ENCODE results near the gene ALDH1L1.

The ALDH1L1 gene

DNA sequence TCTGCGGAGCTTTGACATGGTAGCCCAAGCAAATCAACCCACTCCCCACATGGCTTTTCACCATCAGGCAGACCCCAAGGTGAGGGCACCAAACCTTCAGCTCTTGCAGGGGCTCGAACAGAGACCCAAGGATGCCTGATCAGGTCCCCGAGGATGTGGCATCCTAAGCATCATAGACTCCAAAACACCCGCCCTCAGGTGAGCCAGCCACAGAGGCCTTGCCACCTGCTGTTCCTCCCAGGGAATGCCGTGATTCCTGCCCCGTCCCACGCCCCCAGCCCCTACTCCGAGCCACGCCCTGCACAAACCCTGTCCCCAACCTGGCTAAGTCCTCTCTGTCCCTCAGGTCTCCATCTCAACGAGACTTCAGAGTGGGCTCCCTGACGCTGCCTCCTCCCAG is 61.8 kb downstream of the ALDH1L1 start:
- DNase-seq (ENCODE audit: low read depth) = no peak

DNA sequence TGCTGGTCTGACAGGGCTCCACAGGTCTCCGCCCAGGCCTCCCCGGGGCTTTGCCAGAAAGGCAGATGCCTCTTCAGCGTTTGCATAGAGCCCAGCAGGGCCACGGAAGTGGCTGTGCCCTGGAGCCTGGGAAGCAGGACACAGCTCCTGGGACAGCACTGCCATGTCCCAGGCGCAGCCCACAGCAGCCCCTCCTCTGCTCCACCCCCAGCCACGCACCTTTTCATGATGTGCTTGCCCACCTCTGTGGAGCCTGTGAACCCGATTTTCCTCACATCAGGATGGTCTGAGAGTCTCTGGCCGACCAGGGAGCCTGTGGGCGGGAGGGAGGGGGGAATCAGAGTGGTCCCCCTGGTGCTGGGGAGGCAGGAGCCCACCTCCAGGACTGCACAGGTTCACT is 62.6 kb downstream of the ALDH1L1 start:
- no peak for DNase-seq (ENCODE audit: low read depth)

DNA sequence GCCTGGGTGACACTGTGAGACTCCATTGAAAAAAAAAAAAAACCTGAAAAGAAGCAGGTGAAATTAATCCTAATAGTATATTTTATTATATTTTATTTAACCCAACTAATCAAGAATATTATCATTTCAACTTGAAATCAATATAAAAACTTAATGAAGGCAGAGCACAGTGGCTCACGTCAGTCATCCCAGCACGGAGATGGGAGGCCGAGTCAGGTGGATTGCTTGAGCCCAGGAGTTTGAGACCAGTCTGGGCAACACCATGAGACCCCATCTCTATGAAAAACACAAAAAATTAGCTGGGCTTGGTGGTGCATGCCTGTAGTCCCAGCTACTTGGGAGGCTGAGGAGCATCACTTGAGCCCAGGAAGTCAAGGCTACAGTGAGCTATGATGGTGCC is 63.2 kb downstream of the ALDH1L1 start:
- DNase-seq (ENCODE audit: low read depth) = no peak

DNA sequence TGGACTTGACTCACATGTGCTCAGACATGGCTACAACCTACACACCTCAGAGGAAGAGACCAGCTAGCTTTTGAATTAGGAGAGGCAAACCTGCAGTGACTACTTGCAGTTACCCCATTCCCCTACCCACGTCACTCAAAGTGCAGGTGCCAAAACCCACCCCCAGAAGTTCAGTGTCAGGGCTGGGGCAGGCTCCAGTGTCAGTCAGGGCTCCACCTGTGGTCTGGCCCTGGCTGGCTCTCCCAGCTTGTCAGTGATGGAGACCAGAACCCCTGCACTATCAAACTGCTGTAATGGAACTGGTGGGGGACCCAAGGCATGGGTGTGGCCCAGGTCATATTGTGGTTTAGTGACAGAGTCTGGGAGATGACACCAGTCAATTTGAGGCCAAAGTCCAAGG is 63.9 kb downstream of the ALDH1L1 start:
- no peak for DNase-seq (ENCODE audit: low read depth)

DNA sequence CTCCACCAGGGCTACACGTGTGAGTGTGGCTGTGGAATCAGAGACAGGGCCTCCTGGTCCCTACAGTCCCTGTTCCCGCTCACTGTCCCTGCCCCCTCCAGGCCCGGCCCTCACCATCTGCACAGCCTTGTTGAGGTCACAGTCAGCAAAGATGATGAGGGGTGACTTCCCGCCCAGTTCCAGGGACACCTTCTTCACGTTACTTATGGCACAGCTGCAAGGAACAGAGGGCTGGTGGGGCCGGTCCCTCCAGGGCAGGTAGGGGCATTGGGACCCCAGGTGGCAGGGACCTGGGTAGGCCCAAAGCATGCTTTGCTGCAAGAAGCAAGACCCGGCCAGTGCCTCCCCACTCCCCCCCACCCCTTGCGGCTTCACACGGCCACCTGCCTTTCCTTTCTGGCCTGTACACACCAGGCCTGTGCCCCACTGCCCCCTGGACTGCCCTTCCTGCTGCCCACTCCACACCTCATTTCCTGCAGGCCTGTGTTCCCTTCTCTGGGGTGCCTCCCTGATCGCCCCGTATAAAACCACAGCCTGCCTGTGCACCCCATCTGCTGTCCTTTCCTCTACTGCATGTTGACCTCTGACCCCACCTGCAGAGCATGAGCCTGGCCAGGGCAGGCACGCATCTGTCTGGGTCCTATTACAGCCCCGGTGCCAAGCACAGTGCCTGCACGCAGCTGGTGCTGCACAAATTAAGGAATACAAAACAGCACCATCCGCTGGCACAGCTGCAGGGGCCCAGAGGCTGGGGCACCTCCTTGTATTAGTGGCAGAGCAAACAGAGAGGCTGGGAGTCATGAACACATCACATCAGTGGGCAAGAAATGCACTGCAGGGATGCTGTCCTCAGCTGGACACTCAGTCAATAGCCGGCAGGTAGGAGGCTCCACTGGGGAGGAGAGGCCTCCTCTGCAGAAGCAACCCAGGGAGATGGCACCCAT is 65.7 kb downstream of the ALDH1L1 start:
- DNase-seq (ENCODE audit: low read depth) = no peak

DNA sequence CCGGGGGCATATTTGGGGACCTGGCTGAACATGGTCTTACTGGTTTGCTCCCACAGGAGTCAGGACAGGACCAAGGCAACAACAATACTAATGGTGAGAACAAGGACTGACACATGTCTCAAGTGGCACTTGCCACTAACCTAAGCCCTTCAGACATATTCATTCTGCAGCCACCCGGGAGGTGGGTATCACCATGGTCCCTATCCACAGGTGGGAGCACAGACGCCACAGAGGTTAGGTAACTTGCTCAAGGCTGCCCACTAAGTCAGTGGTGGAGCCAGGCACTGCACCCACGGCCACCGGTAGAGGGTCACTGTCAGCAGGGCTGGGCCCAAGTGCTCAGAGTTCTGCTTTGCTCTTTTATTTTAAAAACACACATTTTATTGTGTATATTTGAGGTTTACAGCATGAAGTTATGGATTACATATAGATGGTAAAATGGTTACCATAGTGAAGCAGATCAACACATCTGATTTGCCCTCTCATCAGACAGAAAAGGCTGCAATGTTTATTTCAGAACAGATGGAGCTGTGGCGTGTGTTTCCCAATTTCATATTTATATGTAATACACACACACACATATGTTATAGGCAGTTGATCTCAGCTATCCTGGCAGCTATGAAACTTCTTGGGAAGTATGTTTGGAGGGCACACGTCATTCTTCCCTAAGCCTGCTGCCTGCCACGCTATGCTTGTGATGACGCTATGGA is 66.5 kb downstream of the ALDH1L1 start:
- no peak for DNase-seq (ENCODE audit: low read depth)

DNA sequence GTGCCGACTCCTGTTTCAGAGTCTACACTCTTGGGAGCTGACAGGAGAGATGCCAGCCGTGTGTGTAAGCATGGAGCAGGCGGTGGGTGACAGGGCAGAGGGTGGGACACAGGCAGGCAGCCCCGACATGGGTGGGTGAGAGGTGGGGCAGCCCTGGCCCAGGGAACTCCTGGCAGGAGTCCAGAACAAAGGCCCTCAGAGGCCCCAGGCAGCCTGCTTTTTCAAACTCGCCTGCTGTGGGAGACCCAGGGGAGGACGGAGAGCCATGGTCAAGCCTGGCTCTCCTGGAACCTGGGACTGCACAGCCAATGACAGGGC is 67.2 kb downstream of the ALDH1L1 start:
- DNase-seq (ENCODE audit: low read depth) = no peak

DNA sequence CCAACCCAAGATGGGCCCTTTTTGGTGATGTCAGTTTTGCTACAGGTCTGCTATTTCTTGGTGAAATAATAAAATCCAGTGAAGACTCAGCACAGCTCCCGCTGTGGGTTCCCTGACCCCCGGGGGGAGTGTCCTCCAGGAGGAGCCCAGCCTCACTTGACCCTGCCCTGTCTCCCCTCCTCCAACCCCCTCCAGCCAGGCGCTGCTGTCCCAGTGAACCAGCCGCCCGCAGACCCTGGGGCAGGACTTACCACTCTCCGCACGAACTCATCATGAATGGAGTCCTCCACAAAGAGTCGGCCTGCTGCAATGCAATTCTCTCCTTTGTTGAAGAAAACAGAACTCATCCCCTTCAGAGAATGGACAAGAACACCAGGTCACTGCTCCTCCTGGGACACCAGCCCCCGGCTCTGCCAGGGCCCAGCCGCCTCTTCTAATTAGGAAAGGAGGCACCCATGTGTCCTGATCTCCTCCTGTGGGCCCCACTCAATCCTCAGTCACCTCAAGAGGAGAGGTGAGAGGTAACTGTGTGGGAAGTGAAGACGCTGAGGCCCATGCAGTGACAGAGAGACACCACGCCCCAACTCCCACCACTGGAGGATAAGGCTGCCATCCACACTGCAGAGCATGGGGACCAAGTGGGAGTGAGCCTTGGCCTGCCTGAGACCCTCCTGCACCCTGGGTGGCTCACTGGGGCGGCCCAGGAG is 67.7 kb downstream of the ALDH1L1 start:
- no peak for DNase-seq (ENCODE audit: low read depth)

DNA sequence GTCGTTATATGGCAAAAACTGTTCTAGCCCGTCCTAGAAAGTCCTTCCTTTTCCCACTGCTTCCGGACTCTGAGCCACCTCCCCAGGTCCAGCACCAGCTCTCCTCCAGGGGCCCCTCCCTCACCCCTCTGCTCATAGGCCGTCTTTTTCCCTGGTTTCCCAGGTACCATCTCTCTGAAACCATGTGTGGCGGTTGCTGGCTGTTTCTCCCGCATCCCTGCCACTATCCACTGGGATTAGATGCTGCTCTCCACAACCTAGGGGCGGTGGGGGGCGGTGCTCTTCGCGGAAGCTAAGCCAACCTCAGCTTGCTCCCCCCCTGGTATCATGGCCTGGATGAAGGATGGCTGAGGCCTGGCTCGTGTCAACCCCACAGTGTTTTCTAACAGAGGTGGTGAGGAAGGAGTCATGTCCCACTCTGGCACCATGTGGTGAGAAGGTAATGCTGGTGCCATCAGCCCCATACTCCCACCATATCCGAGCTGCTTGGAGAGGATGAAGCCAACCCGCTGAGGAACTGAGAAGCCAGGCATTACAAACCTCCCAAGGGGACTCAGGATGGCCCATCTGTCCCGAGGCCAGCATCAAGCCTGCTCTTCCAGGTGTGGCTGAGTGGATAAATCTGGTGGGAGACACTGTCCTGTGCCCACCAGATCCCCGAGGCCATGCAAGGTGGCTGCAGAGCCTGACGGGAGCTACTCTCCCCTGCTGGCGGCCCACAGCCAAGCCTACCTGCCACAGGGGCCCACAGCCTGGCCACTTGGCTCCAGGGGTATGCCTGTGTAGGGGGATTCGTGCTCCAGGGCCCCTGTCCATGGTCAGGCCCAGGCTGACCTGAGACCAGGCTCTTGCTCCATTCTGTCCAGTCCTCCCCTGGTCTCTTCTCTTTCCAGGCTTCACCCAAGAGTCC is 68.6 kb downstream of the ALDH1L1 start:
- no peak for DNase-seq (ENCODE audit: low read depth)

DNA sequence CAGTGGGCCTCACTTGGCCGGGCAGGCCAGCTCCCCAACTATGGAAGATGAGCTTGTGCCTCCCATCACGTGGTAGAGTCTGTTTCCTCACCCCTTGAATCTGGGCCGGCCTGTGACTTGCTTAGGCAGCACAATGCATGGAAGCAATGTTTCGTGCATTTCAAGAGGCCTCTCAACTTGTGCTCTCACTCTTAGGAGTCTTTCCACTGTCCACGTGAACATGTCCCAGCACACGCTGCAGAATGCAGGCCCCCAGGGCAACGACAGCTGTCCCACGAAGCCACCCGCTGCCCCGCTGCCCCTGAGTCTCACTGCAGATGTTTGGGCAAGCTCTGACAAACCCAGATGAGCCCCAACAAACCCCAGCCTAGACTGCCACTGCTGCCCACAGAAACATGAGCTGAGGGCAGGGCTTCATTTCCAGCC is 69.2 kb downstream of the ALDH1L1 start:
- DNase-seq (ENCODE audit: low read depth) = no peak

DNA sequence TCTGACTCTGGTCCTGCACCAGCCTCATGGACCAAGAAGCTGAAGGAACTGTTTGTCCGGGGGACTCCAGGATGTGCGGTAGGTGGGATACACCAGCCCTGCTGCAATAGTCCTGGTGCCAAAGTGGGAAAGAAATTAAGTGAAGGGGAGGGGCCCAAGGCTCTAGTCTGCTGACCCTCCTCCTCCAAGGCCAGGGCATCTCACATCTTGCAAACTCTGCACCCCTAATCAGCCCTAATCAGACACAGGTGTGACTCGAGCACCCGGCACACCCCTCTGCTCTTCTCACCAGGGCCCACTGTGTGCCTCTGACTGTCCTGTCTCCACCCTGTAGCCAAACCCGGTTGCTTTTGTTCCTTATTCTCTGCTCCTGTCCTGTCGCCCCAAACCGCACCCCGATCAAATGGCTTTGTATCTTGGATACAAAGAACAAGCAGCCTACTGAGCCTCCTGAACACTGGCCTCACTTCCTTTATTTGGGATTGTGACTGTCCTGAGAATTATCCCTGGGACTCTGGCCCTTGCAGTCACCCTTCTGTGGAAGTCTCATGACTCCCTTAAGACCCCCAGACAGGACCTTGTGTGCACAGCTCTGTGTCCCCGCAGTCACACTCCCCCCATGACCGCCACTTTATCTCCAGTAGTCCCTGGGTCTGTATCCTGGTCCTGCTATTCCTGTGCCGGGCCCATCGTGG is 69.8 kb downstream of the ALDH1L1 start:
- DNase-seq (ENCODE audit: low read depth) = no peak

DNA sequence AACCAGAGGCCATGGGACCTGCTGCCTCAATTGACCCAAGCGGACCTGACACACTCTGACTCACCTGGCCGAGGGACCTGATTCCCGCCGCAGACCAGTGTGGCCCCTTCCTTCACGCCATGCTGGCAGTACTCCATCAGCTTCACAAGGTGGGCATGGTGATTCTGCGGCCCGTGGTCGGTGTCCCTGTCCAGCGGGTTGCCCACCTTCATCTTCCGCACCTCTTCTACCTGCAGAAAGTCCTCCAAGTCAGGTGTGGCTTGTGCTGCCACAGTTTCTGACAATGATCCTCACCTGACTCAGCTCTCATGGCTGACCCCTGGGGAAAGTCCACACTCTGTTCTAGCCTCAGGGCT is 70.5 kb downstream of the ALDH1L1 start:
- no peak for DNase-seq (ENCODE audit: low read depth)

DNA sequence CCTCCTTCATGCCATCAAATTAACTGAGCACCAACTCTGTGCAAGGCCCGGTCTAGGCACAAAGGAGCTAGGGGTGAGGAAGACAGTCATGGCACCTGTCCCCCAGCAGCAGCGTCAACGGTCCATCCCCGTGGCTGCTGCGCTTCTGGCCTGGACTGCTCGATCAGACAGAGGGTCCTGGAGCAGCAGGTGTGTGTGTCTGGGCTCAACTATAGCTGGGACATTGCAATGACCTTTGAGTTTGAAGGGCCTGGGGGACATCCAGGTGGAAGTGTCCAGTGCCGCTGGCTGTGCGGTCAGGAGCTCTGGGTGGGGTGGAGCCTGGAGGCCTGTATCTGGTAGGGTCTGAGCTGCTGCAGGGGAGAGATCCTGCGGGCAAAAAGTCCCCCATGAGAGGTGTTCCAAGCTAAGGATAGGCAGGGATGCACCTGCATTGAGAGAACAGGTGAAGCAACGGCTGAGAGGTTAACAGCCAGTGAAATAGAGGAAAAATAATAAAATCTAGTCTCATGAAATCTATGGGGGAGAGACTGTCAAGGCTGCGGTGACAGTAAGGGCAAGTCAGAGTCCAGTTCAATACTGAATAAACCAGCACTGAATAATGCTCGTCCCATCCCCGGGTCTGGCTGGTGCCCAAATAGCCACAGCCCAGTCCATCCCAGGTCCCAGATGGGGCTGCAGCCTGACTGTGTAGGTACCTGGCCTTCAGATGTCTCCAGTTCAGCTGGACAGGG is 71.1 kb downstream of the ALDH1L1 start:
- DNase-seq (ENCODE audit: low read depth) = no peak

DNA sequence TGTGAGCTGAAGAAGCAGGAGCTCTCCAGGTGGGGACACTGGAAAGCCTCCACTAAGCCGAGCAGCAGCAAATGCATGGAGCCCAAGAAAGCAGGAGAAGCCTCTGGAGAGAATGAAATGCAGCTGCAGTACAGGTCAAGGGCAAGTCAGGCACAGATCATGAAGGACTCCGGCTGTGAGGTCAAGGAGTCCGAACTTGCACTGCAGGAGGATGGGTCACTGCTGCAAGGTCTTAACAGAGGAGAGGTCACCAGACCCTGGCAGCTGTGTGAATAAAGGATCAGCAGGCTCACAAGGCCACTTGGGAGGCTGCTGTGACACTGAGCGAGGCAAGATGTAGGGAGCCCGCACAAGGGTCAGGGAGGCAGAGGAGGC is 71.7 kb downstream of the ALDH1L1 start:
- no peak for DNase-seq (ENCODE audit: low read depth)

DNA sequence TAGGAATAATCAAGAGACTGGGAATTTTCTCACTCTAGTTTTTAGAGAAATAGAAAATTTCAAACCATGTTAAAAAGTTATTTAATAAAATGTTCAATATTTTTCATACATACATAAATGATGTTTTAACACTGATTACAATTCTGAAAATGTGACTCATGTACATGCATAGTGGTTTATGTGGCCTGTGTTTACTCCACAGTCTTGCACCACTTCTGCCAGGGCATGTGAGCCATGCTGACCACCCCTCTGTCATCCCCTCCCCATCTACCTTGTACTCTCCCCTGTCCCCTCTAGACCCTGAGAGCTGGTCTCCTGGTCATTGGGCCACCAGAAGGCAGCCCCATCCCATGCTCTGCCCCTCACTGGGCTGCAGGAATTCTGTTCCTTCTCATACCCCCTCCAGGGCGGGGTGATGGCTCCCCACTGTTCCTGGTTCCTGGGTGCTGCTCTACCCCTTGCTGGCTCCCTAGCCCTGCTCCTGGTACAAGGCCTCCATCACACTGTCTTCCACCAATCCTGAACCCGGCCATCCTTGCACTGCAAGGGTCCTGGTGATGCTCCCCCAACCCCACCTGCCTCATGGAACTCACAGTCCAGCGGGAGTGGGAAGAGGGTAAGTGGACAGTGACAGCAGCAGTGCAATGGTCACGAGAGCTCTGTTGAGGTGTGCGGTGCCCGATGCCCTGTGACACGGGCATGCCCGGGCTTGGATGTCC is 72.3 kb downstream of the ALDH1L1 start:
- DNase-seq (ENCODE audit: low read depth) = no peak

DNA sequence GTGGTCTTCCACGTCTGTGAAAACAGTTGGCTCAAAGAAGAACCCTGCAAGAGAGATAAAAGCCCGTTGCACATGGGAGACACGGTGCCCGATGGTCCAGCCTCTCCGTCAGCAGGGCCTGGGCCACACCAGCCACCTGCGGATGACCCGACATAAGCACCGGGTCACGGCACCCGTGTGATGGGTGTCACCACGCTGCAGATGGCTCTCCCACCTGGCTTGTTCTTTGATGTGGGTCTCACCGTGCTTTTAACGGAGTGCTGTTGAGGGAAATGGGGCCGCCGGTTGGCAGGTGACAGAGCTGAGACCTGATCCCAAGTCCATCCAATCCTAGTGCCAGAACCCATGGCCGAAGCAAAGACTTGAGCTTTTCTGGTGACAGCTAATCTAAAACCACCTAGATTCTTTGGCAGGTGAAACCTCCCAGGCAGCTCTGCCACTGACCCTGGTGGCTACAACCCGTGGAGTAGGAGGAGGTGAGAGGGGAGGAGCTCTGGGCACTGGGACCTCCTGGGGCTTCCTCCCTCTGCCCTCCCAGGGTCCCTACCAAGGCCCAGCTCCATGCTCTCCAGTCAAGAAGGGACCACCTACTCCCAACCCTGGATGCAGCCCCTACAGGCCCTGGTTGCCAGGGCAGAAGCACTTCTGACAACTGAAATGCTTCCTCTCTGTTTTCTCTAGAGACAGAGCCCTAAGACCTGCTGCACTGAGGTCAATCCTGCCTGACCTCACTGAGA is 73.0 kb downstream of the ALDH1L1 start:
- no peak for DNase-seq (ENCODE audit: low read depth)

DNA sequence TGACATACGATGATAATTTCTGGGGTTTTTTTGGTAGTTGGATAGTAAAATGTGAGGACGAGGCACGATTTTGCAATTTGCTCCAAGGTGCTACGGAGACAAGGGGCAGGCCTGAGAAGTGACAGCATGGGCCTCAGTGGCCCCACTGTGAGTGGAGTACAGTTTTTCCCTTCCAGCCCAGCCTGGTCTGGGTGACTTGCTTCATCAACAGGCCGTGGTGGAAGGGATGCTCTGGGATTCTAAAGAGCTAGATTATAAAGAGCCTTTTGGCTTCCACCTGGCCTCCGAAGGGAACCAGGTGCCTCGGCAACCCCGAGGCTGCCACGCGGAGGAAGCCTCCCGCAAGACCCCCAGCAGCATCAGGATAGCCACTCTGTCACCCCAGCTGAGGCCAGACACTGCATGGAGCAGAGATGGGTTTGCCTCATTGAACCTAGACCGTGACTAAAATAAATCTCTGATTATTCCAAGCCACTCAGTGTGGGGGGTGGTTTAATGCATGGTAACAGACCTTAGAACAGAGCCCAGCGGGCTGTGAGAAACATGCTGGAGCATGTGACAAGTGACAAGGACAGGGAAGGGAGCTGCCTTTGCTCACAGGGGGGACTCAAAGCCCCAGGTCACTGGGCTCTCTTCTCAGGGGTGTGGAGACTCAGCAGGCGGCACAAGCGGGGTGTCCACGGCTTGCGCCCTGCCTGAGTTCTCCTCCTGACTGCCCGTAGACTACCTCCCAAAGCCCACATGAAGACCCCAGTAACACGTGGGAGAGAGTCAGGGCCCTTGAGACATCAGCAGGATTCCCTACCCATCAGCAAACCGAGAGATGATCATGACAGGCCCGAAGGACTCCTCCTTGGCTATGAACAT is 73.8 kb downstream of the ALDH1L1 start:
- DNase-seq (ENCODE audit: low read depth) = no peak

DNA sequence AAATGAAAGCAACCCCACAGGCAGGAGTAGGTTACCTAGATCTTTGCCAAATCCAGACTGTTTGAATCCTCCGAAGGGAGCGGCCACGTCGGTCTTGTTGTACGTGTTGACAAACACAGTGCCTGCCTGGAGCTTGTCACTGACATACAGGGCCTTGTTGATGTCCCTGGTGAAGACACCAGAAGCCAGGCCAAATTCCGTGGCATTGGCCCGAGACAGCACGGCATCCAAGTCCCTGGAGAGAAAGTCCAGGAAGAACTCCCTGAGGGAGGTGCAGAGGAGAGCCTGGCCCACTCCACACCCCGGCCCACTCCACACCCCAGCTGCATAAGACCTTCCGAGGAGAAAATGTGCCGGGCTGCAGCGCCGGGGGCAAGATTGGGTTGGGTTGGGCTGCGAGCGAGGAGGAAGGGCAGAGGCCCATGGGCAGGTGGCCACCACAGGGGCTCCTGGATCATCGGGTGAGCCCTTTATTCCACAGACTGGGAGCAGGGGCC is 74.6 kb downstream of the ALDH1L1 start:
- no peak for DNase-seq (ENCODE audit: low read depth)
